AG04449 (cell line): ENCODE results near the gene TMEM271.

ENCODE experiments used
- CTCF ChIA-PET: fragments of 350-600 bp; formaldehyde crosslinking; extraction: SDS; loops from one replicate; lab custom pipeline; 2021; ENCODE audit warnings: antibody characterized with exemption; lab: Yijun Ruan, JAX
- POLR2A ChIA-PET: fragments of 400-600, 350-600 bp; formaldehyde crosslinking; extraction: SDS; loops from one replicate; lab custom pipeline; 2020; ENCODE audit warnings: antibody characterized with exemption, inconsistent platforms; lab: Yijun Ruan, JAX
- DNase-seq: peaks from one replicate; pipeline ENCODE4 v3.0.0-alpha.2; 2010; ENCODE audit warnings: low read depth, low spot score
- H3K4me3 ChIP-seq: 2 replicates; pipeline ENCODE4 v1.5.1; 2011; ENCODE audit warnings: low read depth, mild to moderate bottlenecking, control low read depth, low read length
- CTCF ChIP-seq: IDR thresholded peaks from one replicate; pipeline ENCODE4 v1.5.1; 2011; ENCODE audit warnings: mild to moderate bottlenecking, moderate library complexity, low read length, control low read depth, inconsistent platforms; ENCODE audit not compliant: insufficient read depth; ENCODE audit errors: missing control alignments

Gene TMEM271

GRCh38 chr4:533318-534100, 42.6 kb downstream of the TMEM271 start:
- CTCF ChIA-PET, result no interaction called here
- DNase-seq, result no peak
- no peak overlapping the region for H3K4me3 ChIP-seq
- no peak for TF ChIP-seq CTCF
- POLR2A ChIA-PET, result no interaction called here

GRCh38 chr4:532588-533317, 43.3 kb downstream of the TMEM271 start:
- POLR2A ChIA-PET, result no interaction called here
- CTCF ChIA-PET, result no interaction called here
- no peak for DNase-seq
- TF ChIP-seq CTCF, result no peak
- H3K4me3 ChIP-seq, result no peak overlapping the region

DNA sequence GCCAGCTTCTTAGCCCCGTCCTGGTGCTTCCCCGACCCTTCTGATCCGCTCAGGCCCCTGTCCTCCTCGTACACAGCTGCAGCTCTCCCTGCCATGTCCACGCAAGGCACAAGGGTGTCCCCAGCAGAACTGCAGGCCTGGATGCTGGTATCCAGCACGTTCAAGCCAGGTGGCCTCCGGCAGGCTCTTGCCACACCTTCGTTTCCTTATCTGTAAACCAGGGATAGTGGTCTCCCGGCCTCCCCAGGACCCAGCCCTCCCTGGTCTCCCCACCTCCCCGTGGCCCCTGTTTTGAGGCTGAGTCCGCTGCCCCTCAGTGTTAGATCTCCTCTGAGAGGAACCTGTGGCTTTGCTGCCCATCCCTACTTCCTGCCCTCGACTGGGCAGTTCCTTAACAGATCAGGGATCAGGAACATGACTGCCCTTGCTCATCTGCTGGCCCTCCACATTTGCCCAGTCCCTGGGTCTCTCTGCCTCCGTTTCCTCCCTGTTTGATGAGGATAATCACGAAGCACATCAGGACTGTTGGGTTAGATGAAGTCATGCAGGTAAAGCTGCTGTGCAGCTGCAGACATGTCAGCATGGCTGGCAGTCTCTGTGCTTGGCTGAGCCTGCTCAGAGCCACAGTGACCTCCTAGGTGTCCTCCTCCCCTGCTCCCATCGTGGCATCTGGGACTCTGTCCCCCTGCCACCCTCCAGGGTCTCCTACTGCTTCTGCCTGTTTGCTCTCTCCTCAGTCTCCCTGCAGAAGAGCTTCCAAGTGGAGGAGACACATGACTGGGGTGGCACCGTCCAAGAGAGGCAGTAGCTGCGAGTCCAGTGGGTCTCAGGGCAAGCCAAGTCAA, 44.2 kb downstream of the TMEM271 start:
- ChIA-PET CTCF (no interaction called here), POLR2A (no interaction called here)
- no peak overlapping the region for H3K4me3 ChIP-seq
- DNase-seq, result no peak
- TF ChIP-seq CTCF, result no peak

DNA sequence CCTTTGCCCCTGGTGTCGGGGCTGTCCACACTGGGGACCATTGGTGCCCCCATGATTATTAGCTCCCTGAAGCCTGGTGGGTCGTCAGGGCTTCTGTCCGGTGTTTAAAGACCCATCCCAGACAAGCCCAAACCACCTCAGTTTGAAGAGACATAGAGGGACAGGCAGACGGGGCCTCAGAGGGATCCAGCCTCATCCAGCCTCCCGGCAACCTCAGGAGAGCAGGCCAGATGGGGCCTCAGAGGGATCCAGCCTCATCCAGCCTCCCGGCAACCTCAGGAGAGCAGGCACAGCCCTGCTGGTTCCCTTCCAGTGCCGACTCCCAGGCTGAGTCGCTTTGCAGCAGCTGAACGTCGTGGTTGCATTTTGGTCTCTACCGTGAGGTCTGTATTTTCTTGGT, 45.0 kb downstream of the TMEM271 start:
- H3K4me3 ChIP-seq, result no peak overlapping the region
- ChIA-PET CTCF (no interaction called here), POLR2A (no interaction called here)
- TF ChIP-seq CTCF, result no peak
- no peak for DNase-seq

DNA sequence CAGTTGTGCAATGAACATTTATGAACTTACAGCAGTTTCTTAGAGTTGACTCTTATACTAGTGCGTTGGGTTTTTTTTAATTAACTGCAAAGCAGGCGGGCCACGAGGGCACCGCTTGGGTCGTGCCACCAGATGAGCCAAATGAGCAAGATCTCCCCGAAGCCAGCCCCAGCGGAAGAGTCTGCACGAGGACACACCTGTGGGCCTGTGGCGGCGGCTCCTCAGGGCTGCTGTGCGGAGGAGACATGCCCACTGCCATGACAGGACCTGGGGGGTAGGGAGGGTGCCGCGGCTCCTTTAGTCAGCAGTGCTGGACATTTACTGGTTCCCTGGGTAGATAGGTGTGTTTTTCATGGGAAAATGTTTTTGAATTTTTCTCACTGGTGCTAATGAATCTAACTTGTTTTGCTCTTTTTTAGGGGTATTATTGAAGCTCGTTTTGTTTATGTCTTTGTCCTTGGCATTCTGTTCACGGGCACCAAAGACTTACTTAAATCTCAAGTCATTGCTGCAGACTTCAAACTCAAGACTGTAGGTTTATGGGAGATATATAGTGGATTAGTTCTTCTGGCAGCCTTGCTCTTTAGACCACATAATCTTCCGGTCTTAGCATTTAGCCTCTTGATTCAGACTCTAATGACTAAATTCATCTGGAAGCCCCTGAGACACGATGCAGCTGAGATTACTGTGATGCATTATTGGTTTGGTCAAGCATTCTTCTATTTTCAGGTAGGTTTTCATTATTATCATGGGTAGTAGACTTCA, 45.9 kb downstream of the TMEM271 start:
- DNase-seq, result no peak
- TF ChIP-seq CTCF, result no peak
- ChIA-PET CTCF (no interaction called here), POLR2A (no interaction called here)
- no peak overlapping the region for H3K4me3 ChIP-seq
